HG03060 (cell line): Measurements from ENCODE around the gene FBXO44.

Source experiments
- ATAC-seq: cut with Tn5 transposase; IDR thresholded peaks from one replicate; pipeline ENCODE4 v1.9.1; 2021; ENCODE audit warnings: low read depth, moderate number of reproducible peaks; ENCODE audit not compliant: unreplicated experiment

Gene FBXO44

DNA sequence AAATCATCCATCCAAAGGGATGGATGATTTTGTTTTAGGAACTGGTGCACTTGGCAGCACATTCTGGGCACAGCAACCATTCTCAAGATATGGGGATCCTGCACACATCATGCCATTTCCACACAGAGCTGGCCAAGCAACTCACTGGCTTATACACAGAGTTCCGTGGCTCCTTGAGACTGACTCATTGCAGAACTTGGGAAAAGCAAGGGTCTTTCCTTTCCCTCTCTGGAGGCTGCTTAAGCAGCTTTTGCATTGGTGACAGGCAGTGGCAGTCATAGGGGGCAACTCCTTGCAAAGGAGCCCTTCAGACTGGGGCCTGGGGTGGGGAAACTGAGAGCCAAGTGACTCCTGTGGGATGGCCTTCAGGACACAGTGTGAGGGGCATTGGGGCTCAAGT is 28.1 kb downstream of the FBXO44 start:
- ATAC-seq, result no peak

DNA sequence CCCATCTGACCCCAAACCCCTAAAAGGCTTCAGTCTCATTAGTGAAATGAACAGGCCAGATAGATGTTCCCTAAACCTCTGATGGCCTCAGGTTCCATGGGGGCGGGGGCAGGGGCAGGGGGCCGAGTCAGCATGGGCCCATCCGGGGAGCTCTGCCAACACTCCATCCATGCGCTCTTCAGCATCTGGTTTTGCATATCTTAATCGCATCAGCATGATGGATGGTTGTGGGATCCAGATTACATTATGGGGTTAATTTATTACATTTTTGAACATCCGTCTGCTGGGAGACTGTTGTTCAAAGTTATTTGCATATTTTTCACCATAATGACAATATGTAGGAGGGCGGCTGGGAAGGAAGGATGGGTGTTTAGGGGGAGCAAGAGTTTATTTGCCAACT is 29.4 kb downstream of the FBXO44 start:
- ATAC-seq, result no peak

DNA sequence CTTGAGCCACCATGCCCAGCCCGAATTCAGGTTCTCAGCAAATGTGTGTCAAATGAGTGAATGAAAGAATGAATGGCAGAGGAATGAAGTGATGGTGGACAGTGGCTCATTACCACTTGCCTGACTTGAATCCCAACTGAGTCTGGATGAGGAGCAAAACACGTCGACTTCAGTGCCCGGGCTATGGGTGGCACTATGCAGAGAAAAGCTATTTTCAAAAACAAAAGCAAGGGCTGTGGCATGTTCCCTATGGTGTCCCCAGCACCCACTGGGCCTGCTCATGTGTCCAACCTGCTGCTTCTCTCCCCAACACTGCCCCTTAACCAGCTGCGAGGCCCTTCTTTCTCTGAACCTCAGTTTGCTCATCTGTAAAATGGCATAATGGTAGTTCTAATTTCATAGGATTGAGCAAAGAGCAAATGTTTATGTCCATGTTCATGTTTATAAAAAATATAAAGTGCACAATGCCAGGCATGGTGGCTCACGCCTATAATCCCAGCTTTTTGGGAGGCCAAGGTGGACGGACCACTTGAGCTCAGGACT is 30.6 kb downstream of the FBXO44 start:
- ATAC-seq, result no peak

DNA sequence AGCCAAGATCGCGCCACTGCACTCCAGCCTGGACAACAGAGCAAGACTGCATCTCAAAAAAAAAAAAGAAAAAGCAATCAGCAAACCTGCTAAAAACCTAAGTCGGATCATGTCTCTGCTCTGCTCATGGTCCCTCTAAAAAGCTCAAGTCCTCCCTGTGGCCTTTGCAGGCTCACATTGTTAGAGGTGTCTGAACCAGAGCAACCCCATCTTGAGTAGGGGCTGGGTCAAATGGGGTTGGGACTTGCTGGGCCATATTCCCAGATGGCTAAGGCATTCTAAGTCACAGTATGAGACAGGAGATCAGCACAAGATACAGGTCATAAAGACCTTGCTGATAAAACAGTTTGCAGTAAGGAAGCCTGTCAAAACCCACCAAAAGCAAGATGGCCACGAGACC is 33.8 kb downstream of the FBXO44 start:
- ATAC-seq, result no peak

DNA sequence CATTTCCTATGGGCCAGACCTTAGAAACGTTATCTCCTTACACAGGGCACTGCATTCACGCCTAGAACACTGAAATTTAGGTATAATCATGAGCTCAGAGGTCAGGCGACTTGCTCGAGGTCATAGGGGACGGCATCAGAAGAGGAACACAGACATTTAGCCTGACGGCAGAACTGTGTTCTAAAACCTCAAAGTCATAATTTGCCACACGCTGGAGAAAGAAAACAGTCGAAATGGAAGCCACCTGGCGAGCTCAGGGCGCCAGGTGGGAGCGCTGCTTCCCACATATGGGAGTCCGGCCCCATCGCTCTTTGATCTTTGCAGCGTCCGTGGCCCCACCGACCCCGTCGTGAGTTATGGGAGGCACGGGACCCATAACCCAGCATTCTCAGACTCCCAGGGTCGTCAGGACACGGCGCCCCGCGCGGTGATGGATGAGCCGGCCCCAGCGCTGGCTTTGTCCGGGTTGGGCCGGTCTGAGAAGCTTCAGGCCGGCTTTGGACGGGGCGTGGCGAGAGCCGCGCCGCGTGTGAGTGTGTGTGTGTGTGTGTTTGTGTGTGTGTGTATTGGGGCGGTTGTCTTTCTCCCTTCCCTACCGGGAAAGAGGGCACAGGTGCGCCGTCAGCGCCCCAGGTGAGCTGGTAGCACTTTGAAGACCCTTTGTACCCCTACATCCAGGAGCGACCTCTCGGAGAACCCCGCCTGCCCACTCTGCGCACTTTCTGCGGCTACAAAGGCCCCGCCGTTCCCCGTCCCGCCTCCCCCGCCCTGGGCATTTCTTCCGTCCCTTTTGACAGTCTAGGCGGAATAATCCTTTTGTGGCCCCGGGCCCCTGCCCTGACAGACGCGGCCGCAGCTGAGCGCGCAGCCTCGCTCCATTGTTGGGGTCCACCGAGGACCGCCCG is 36.0 kb downstream of the FBXO44 start:
- no peak for ATAC-seq

DNA sequence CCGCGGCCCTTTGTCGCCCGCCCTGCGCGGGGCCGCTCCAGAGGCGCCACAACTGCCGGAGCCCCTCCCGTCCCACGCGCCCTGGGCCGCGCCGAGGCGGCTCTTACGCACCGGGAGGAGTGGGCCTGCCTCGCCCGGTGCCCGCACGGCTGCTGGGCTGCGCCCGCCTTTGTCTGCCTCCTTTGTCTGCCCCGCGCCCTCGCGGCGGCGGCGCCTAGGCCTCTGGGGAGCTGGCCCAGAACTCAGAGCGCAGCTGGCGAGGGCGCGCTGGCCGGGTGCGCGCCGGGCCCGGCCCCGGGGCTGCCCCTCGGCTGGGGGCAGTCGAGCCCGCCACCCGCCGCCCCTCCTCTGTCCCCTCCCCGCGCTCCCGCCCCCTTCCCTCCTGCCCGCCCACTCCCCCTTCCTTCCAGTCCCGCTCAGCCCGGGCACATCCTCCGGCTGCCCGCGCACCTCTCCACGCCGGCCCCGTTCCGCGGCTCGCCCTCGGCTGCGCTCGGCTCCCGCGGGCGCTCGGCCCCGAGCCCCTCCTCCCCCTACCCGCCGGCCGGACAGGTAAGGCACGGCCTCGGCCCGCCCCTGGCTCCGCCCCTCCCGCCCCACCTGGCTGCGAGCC is 36.7 kb downstream of the FBXO44 start, which contains the start of gene DRAXIN:
Gene DRAXIN, plus strand, starts transcription at position 409 of the 613 bp plus-strand sequence. CDS start 14,549 bp downstream, outside the sequence.
- no peak for ATAC-seq

DNA sequence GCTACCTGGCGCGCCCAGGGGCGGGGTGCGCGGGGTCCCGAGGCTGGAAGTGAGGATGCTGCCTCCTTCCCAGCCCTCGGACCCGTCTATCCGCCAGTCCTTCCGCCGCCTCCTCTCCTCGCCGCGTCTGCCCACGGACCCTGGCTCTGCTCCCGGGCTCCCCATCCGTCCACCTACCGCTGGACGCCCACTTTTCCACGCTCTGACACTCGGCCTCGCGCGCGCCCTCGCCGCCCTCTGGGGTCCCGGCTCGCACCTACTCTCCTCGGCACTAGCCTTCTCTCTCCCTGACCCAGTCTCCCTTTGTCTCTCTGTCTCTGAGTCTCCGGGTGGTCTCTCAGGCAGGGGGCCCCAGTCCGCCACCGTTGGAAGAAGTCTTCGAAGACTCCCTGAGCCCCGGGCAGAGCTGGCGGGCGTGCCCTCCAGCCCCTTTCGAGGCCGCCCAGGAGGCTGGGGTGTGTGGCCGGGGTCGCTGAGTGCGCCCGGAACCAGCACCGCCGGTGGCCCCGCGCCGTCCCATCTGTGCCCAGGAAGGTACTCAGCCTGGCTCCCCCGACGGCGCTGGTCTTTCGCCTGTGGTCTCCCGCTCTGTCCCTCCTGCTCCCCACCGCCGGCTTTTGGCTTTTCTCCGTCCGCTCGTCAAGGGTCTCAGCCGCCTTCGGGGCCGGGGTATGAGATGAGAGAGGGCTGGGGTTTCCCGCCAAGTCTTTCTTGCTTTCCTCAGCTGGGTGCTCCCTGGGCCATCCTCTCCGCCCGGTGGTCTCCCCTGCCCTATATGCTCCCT is 37.4 kb downstream of the FBXO44 start:
- ATAC-seq, result no peak

DNA sequence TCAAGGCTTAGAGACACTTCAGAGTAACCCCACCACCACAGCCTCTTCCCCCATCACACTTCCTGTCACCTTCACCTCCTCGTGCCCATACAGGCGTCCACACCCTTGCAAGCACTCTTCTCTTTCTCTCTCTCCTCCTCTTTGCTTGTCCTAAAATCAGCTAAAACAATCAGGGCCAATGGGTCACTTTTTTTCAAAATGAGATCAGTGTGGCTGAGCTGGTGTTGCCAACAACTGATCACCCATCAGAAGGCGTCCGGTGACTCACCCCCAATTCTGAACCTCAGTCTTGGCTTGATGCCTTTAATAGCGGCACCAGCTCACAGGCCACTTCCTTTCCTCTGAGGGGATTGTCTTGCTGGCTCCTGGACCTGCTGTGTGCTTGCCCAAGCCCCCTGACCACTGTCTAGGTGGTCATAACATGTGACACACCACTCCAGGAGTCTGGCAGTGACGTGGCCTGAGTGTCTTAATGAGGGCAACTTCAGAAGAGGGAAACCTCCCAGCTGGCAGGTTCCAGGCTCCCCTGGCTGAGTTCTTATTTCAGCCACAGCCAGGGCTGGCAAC is 38.4 kb downstream of the FBXO44 start:
- ATAC-seq, result no peak

DNA sequence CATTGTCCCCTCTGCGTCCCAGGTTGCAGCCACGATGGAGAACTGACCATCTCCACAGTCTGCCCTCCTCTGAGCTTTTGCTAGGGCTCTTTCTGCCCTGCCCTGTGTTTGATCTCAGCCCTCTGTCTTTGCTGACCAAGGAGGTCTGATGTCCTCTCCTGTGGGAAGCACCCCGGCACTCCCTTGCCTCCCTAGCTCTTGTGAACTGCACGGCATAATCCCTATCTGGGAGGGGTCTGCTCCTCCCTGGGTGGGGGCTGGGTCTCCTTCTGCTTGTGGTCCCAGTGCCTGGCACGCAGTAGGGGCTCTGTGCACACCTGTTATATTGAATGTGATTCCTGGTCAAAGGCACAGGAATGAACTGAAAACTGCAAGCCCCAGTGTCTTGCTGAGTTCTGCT is 39.2 kb downstream of the FBXO44 start:
- no peak for ATAC-seq

DNA sequence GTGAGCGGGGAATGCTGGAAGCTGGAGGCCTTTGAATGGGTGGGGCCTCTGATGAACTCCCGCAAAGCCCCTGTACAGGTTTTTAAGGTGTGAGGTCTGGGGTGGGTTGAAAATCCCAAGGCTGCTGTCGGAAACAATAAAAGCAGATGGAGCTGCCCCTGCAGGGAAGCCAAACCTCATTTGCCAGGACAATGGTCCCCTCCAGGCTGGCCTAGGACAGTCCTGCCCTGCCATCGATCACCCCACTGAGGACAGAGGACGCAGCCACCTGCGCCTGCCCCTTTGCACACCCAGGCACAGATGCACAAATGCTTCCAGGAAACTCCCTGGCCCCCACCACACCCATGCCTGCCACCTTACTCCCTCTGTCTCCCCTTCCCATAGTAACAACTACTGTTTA is 41.2 kb downstream of the FBXO44 start:
- no peak for ATAC-seq

DNA sequence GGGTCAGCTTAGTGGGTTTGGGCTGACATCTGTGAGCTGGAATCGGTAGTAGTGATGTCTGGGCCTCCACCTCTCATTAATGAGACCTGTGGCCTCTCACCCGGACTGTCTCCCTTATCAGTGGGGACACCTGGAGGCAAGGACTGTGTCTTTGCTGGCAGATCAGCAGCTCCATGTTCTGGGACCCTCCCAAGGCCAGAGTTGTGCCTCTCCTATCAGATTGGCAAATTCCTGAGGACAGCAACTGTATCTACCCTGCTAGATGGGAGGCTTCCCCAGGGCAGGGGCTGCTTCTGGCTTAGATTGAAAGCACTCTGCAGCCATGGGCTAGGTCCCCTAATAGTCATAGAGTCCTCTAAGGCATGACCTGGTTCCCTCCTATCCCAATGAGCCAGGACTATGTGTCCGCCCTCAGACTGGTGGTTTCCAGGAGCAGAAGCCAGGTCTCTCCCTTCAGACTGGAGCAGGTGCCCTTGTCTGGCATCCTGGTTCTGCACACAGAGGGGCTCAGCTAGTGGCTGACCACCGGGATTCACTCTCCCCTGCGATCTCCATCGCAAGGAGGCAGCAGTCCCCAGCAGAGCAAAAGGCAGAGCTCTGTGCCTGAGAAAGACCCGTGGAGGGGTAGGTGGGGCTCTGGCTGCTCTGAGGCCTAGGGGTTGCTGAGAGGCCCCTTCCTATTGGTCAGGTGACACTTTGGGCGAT is 42.7 kb downstream of the FBXO44 start:
- no peak for ATAC-seq

DNA sequence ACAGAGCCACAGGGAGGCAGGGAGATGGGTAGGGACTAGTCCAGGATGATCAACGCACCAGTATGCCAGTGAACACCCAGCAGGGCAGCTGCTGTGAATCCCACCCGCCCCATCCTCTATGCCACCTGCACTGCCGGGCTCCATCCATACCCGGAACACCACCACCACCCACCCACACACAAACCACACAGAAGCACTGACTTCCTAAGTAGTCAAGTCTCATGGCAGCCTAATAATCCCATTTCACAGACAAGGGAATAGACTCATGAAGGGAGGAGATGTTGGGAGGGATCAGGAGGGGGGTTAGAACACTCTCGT is 43.2 kb downstream of the FBXO44 start:
- ATAC-seq, result no peak

DNA sequence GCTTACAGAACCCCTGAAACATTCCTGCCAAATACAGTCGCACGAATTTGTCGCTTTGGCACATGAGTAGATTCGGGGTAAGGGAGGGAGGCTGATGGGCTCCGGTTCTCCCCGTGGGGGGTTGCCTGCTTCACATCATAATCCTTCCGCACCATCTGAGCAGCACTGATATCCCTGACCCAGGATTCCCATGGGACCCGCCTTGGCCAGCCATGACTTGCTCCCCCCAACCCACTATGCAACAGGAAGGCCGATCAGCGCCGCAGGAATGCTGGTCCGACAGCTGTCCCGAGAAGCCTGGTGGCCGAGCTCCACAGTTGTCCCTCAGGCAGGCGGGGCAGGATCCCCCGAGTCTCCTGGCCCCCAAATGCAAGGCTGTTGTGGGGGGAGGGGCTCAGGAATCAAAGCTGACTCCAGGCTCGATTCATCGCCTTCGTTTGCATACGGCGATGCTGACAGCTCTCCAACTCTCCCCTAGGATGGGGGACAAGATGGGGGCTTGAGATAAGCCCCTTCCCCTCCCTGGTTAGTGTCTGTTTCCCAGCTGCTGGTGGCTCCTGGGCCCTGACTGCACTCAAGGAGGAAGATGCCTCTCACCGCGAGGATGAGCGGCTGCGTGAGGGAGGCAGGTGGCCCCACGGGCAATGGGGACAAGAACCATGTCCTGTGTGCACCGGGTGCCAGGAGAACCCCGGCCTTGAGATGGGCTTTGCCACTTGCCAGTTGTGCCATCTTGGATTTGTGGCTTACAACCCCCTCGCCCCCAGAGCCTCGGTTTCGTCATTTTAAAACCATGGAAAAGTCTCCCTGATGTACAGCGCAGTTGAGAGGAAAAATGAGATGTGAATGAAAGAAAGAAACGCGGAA is 46.2 kb downstream of the FBXO44 start:
- no peak for ATAC-seq

DNA sequence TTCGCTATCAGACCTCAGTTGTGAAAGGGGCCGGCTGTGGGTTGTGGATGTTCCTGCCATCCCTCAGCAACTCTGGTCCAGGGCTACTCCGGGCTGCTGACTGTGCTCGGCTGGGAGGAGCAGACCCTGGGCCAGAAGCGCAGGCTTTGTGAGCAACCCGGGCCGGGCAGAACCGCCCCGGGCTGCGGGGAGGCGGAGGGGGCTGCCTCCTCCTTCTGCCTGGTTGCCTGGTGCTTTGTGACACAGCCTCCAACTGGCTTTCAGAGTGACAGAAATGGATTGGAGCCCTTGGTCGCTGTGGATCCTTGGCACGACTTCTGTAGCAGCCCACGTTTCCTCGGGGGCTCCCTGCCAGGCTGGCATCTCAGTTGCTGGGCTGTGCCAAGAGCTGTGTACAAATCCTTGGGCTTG is 46.9 kb downstream of the FBXO44 start:
- no peak for ATAC-seq

DNA sequence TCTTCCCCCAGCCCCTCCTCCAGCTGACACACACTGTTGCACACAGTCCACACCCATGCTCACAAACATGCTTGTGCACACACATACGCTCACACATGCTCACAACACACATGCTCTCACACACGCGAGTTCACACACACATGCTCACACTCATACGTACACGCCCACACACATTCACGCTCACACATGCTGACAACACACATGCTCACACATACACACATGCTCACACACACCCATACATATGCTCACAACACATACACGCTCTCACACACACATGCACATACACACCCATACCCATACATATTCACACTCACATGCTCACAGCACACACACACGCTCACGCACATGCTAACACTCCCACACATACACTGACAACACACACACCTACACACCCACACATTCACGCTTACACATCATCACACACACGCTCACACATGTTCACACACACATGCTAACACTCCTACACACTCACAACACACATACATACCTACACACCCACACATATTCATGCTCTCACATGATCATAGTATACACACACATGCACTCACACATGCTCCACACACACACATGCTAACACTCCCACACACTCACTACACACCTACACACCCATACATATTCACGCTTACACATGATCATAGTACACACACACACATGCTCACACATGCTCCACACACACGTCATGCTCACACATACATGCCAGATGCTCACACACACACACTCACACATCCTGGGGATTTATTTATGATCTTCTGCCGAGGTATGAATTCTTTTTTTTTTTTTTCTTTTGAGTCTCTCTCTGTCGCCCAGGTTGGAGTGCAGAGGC is 47.5 kb downstream of the FBXO44 start:
- no peak for ATAC-seq

DNA sequence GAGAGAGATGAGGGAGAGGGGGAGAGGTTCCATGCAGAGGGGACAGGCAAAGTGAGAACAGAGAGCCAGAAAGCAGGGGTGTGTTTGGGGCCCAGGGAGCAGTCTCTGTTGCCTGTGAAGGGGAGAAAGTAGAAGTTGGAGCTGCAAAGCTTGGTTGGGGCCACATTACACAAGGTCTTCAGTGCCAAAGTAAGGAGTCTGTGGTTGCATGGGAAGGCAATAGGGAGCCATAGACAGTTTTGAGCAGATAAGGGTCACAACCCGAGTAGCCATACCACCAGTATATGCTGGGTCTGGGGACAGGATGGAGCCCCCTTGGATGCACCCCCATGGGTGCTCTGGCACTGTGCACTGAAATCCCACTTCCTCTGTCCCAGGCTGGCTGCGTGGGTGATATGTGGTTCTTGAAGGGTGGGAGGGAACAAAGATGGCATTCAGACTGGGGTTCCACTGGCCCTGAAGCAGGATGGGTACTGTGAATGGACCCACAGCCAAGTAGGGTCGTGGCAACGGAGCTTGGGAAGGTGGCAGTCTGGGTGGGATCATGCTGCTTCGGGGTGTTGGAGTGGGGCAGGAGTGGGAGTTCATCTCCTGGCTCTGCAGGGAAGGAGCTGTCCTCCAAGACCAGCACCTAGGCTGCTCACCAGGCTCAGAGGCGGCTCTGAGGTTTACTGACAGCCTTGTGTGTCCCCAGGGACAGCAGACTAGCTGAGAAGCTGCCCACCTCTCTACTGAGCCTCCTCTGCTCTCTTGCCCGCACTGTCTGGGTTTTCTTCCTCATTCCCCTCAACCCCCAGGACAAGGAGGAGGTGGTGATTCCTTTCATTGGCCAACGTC is 48.9 kb downstream of the FBXO44 start:
- ATAC-seq, result no peak

DNA sequence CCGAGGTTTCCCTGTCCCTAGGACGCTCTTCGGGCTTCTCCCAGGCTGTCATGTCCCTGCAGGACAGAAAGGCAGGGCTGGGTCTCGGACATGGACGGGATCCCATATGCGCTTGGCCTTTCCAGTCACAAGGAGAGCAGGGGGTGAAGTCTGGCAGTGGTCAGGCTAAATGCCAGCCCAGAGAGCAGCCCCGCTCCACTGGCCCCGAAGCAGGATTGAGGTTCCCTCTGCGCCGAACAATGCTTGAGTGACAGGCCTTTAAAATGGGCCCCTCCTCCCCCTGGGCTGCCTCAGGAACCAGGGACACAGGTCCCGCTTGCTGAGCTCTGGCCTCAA is 49.5 kb downstream of the FBXO44 start:
- no peak for ATAC-seq
